GM19099 (cell line): Measurements from ENCODE around the gene HEBP1.

Experiments used
- POLR2A ChIP-seq: IDR thresholded peaks from 3 replicates; pipeline ENCODE4 v1.6.1; 2011; ENCODE audit warnings: low read depth; ENCODE audit not compliant: insufficient read length; ENCODE audit errors: extremely low read depth

The HEBP1 gene

DNA sequence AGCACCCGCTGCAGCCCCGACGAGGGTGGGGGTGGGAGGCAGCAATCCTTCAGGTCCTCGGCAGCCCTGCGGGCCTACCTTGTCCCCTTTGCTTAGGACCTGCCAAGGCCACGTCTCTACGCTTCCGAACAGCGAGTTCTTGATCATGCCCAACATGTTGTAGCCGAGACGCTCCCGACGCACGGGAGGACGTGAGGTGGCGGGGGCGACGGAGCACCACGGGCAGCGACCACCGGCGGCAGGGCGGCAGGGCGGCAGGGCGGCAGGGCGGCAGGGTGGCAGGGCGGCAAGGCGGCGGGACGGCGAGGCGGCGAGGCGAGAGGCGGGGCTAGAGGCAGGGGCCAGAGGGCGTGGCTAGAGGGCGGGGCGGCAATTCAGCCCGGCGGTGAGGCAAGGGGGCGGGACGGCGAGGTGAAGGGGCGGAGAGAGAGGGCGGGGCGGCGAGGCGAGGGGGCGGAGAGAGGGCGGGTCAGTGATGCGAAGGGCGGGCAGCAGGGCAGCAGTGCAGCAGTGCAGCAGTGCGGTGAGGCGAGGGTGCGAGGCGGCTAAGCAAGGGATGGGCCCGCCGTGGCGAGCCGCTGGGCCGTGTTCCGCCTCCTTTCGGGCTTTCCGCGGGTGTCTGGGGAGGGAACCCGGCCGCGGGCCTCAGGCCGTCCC, at the start of gene HEBP1:
Gene HEBP1, minus strand, starts transcription at position 307 of the 657 bp plus-strand sequence. Its CDS starts 151 bp downstream, at position 156.
- no peak for TF ChIP-seq POLR2A

DNA sequence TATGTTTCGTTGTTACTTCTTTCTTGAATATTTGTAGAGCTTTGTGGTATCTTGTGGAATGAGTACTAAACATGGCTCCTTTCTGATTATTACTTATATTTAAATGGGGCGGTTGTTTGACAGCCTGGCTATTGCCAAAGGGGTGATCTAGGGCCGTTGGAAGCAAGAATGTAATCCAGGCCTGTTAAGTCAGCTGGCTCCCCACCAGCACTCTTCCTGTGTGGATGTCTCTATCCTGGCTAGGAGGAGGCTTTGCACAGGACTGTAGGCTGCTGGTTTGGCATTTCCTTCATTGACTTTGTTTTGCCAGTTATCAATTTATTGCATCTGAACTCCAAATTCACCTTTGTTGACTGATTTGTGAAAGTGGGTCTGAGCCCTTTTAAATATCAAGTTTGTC, 49.8 kb upstream of the HEBP1 start:
- no peak for TF ChIP-seq POLR2A

DNA sequence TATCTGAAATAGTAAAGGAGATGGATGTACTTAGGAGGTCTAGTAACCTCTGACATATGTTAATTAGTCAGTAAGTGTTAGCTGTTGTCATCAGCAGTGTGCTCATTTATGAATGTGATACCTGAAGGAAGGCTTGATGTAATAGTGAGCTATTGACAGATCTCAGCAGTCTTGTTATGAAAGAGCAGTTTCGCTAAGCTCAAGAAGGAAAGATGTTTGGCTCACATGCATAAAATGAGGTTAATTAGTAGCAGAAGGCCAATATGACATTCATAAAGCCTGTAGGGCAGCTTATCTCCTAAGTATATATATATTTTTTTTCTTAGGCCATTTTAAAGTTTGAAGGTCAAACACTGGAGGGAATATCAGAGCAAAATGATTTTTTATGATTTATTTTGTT, 46.9 kb upstream of the HEBP1 start:
- TF ChIP-seq POLR2A: no peak

DNA sequence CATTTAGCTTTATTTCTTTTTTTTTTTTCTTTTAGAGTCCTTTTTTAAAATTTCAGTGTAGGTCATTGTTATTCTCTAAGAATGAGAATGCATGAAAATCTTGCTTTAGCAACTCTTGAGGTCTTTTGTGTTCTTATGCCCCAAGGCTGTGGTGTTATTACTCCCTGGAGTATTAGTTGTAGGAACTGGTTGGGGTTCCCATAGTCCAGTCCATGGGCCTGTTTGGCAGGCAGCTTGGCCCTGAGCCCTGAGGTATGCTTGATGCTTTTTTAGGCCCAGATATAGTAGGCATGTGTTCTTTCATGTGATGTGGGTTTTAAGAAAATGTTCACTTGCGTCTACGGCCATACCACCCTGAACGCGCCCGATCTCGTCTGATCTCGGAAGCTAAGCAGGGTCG, 45.8 kb upstream of the HEBP1 start:
- no peak for TF ChIP-seq POLR2A

DNA sequence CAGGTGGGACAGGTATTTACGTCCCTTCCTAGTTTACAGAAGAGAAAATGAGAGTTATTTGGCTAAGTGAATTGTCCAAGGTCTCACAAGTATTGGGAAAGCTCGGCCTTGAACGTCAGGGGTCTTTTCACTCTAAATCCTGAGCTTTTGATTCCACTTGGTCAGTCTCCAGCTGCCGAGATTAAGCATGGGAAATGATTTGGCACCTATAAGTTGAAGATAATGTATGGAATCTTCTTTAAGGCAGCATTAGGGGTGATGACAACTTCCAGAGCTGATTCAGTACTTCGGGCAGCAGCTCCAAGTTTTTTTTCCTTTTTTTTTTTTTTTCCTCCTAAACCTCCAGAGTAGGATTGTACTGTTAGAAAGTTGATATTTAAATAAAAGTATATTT, 44.8 kb upstream of the HEBP1 start:
- TF ChIP-seq POLR2A: no peak

- peak; percentile 57 for TF ChIP-seq POLR2A
Measured at GRCh38 chr12:13044002-13044905, 44.2 kb upstream of the HEBP1 start, which contains the start of gene FAM234B. FAM234B (plus strand) TSS chr12:13044381; CDS start chr12:13044404, 23 bp downstream.

GRCh38 chr12:13042666-13043230, 42.7 kb upstream of the HEBP1 start:
- no peak for TF ChIP-seq POLR2A

DNA sequence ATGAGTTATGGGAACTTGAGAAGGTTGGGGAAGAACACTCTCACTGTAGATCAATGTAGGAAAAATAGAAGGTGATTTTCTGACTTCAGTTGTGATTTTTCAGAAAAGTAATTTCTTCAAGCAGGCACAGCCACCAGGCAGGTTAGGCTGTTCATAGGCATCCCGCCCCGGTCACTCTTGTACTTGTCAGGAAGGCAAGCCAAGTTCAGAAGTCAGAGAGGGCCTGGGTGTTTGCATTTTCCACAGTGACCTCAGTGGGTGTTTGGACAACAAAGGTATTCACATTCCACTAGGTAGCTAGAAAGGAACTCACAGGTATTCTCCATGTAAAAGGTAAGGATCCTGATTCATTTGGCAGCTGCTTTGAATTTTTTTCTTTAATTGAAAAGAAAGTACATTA, 41.2 kb upstream of the HEBP1 start:
- TF ChIP-seq POLR2A: no peak

- TF ChIP-seq POLR2A: no peak
Measured at GRCh38 chr12:13039328-13039956, 39.4 kb upstream of the HEBP1 start.

GRCh38 chr12:13038491-13039161, 38.6 kb upstream of the HEBP1 start:
- TF ChIP-seq POLR2A: no peak

DNA sequence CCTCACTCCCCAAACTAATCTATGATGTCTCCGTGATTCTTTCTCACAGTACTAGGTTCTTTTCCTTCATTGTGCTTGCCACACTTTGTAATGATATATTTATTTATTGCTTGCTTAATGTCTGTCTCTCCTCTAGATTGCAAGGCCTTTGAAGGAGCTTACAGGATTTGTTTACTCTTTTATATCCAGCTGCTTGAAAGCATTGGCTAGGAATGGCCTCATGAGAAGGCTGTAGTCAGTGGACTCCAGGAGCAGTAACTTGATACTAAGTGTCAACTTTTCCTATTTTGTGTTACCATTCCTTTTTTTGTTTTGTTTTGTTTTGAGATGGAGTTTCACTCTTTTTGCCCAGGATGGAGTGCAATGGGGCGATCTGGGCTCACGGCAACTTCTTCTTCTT, 36.8 kb upstream of the HEBP1 start:
- TF ChIP-seq POLR2A: no peak

- TF ChIP-seq POLR2A: no peak
Measured at GRCh38 chr12:13033476-13033875, 33.4 kb upstream of the HEBP1 start.

DNA sequence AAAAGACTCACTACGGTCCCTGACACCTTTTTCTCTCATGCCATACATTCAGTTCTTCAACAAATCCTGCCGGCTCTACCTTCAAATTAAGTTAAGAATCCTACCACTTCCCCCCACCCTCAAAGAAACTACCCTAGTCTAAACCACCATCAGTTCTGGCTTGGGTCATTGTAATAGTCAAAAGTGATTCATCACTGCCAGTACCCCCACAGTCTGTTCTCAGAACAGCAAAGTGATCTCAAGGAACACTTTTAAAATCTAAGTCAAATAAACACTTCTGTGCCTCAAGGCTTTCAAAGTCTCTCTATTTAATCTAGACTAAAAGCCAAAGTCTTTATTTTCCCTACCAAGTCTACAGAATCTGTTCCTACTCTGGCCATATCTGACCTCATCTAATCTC, 32.1 kb upstream of the HEBP1 start:
- TF ChIP-seq POLR2A: no peak

DNA sequence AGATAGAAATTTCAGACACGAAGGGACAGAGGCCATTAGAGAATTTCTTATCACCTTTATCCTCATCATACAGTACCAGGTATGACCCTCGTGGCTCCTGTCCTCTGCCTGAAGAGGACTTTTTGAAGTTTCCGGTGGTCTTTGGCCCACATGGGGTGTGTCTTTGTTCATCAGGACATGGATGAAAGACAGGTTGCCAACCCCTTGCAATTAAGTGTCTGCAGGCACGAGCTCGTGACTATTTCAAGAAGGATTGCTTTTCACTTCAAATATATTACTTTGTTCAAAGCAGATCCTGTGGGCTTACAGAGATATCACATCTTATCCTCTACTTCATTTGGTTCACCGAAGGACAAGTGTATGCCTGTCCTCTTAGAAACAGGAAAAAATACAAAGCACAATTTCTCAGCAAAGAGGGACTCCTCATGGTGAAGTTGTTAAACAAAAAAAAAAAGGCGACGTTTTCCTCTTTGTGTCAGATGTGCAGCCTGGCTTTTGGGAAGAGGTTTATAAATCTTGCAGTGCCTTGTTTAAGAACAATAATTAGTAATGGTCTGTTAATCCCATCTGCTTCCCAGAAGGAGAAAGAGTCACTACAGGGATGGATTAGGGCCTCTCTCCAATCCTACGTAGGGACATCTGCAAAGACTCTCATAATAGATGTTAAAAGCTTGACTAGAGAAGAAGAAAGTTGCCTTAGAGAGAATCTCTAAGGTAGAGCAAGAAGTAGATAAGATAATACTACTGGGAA, 30.7 kb upstream of the HEBP1 start:
- TF ChIP-seq POLR2A: no peak
